OCI-LY7 (cell line): Measurements from ENCODE around the gene PBX1. TPM values are rescaled to one million over a fixed set of nuclear protein-coding genes. Genes with fewer than 3 reads are reported as not detected.

Experiments
- BruUV-seq: library from RNA; stranded (reverse); fragments of 400-500 nt; replicated peaks from 2 replicates; lab custom pipeline; 2021; lab: Mats Ljungman, UMichigan
- CTCF ChIA-PET: fragments of 300-600 bp; sonication (Branson Sonifier 250); formaldehyde crosslinking; loops from one replicate; lab custom pipeline; 2022; ENCODE audit warnings: antibody characterized with exemption; ENCODE audit not compliant: unreplicated experiment; lab: Charles Lee
- POLR2A ChIA-PET: fragments of 300-600 bp; sonication (Branson Sonifier 250); formaldehyde crosslinking; loops from one replicate; lab custom pipeline; 2022; ENCODE audit warnings: antibody characterized with exemption; lab: Charles Lee
- DNase-seq: peaks from one replicate; pipeline ENCODE4 v3.0.0-alpha.2; 2015; ENCODE audit warnings: low spot score
- H2AFZ ChIP-seq: fragments of 200-600 bp; sonication (generic), shearing (Covaris generic); 2 replicates; pipeline ENCODE4 v1.6.1; 2014; ENCODE audit warnings: mild to moderate bottlenecking, antibody characterized with exemption, low read length, moderate library complexity
- H3K27ac ChIP-seq: fragments of 200-600 bp; sonication (generic); 2 replicates; pipeline ENCODE4 v1.5.1; 2014; ENCODE audit warnings: mixed run types, low read depth, mild to moderate bottlenecking, moderate library complexity, low read length, inconsistent platforms; ENCODE audit not compliant: poor library complexity, severe bottlenecking
- H3K36me3 ChIP-seq: fragments of 200-600 bp; sonication (generic); 2 replicates; pipeline ENCODE4 v1.6.1; 2014; ENCODE audit warnings: mild to moderate bottlenecking, antibody characterized with exemption, low read length, moderate library complexity, mixed read lengths; ENCODE audit not compliant: insufficient read depth
- H3K4me1 ChIP-seq: fragments of 200-600 bp; sonication (generic); 2 replicates; pipeline ENCODE4 v1.5.1; 2014; ENCODE audit warnings: mild to moderate bottlenecking, low read length; ENCODE audit not compliant: insufficient read depth, poor library complexity, severe bottlenecking
- H3K4me2 ChIP-seq: fragments of 200-600 bp; sonication (generic); 2 replicates; pipeline ENCODE4 v1.6.1; 2014; ENCODE audit warnings: mild to moderate bottlenecking, low read length
- H3K4me3 ChIP-seq: fragments of 200-600 bp; sonication (generic); 2 replicates; pipeline ENCODE4 v1.5.1; 2014; ENCODE audit warnings: mild to moderate bottlenecking, low read depth, low read length; ENCODE audit not compliant: poor library complexity, severe bottlenecking
- H3K79me2 ChIP-seq: fragments of 200-600 bp; sonication (generic); 2 replicates; pipeline ENCODE4 v1.6.1; 2016; ENCODE audit warnings: low read depth, mild to moderate bottlenecking, low read length, moderate library complexity, mixed read lengths; ENCODE audit not compliant: insufficient read depth
- H3K9me2 ChIP-seq: fragments of 200-600 bp; sonication (generic); 2 replicates; pipeline ENCODE4 v1.6.1; 2016; ENCODE audit warnings: mild to moderate bottlenecking, low read length, mixed read lengths; ENCODE audit not compliant: insufficient read depth
- H3K9me3 ChIP-seq: fragments of 200-600 bp; sonication (generic); 2 replicates; pipeline ENCODE4 v1.6.1; 2014; ENCODE audit warnings: mild to moderate bottlenecking, mixed run types, low read length, mixed read lengths
- H4K20me1 ChIP-seq: fragments of 200-600 bp; sonication (generic); 2 replicates; pipeline ENCODE4 v1.6.1; 2014; ENCODE audit warnings: mild to moderate bottlenecking, antibody characterized with exemption, low read length, moderate library complexity, mixed read lengths; ENCODE audit not compliant: insufficient read depth
- CTCF ChIP-seq: fragments of 200-600 bp; sonication (generic); conservative IDR thresholded peaks from 2 replicates; pipeline ENCODE4 v1.5.1; 2014; ENCODE audit warnings: mild to moderate bottlenecking, antibody characterized with exemption, low read length, moderate library complexity, mixed read lengths
- EZH2phosphoT487 ChIP-seq: fragments of 200-600 bp; sonication (generic); IDR thresholded peaks from 2 replicates; pipeline ENCODE4 v1.6.1; 2018; ENCODE audit warnings: low read depth, borderline replicate concordance, mild to moderate bottlenecking, mixed run types, antibody characterized with exemption, low read length, moderate library complexity, mixed read lengths
- intact Hi-C: fragments of 100-400 bp; cut with micrococcal nuclease; formaldehyde crosslinking; loops from one replicate; pipeline ENCODE4 v1.10.0; 2022; ENCODE audit not compliant: unreplicated experiment
- total RNA-seq, 2 experiments: library from RNA; depleted of rRNA in 1 of 2; stranded (reverse); fragments of >200 nt in 1 of 2; shearing (Covaris generic) in 1 of 2; gene quantifications; 2 replicates each; pipeline ENCODE4 v1.2.3, GENCODE V29; 2014 to 2022

PBX1 gene
- total RNA-seq, 2 experiments from 2014 or later: not detected

GRCh38 chr1:164716992-164717703 lies 158.2 kb downstream of the PBX1 start:
- no peaks in the 10 kb centered on the region for H3K79me2 ChIP-seq
- H3K4me3 ChIP-seq: no peak overlapping the region
- no peaks in the 10 kb centered on the region for H3K36me3 ChIP-seq
- H3K4me1 ChIP-seq: no peaks in the 10 kb centered on the region
- TF ChIP-seq CTCF (no peak), EZH2phosphoT487 (no peak)
- H3K9me2 ChIP-seq: no peaks in the 10 kb centered on the region
- H3K9me3 ChIP-seq: no peaks in the 10 kb centered on the region
- H4K20me1 ChIP-seq: no peaks in the 10 kb centered on the region
- no peak overlapping the region for H3K27ac ChIP-seq
- CTCF ChIA-PET: no interaction called here
- H2AFZ ChIP-seq: no peak overlapping the region
- intact Hi-C loops: no loop called here
- BruUV-seq: no TSS peak
- peak; percentile 8 for DNase-seq
- POLR2A ChIA-PET: no interaction called here
- no peak overlapping the region for H3K4me2 ChIP-seq

GRCh38 chr1:164718821-164719220 lies 159.8 kb downstream of the PBX1 start:
- Histone ChIP-seq H2AFZ (no peak overlapping the region), H4K20me1 (no peaks in the 10 kb centered on the region), H3K9me2 (no peaks in the 10 kb centered on the region), H3K4me3 (no peak overlapping the region), H3K4me2 (no peak overlapping the region), H3K4me1 (no peaks in the 10 kb centered on the region), H3K79me2 (no peaks in the 10 kb centered on the region), H3K27ac (no peak overlapping the region), H3K9me3 (no peaks in the 10 kb centered on the region), H3K36me3 (no peaks in the 10 kb centered on the region)
- intact Hi-C loops: no loop called here
- POLR2A ChIA-PET: no interaction called here
- no peak for DNase-seq
- CTCF ChIA-PET: no interaction called here
- TF ChIP-seq CTCF (no peak), EZH2phosphoT487 (no peak)
- BruUV-seq: no TSS peak
